Neural cell (in vitro differentiated cells): ENCODE measurements around the gene FGF12.

Experiments used
- EP300 ChIP-seq: fragments of 450-650 bp; conservative IDR thresholded peaks from 2 replicates; pipeline ENCODE4 v1.6.1; 2014; ENCODE audit warnings: antibody characterized with exemption, mild to moderate bottlenecking, moderate library complexity; ENCODE audit not compliant: poor library complexity, severe bottlenecking
- EZH2 ChIP-seq: fragments of 200-600, 300-800 bp; shearing (Covaris generic), sonication (generic); IDR thresholded peaks from 2 replicates; pipeline ENCODE4 v1.6.1; 2014; ENCODE audit warnings: antibody characterized with exemption, low read length, borderline replicate concordance, mild to moderate bottlenecking; ENCODE audit not compliant: insufficient read depth, poor library complexity, severe bottlenecking
- MXI1 ChIP-seq: fragments of 450-650 bp; conservative IDR thresholded peaks from 2 replicates; pipeline ENCODE4 v1.6.1; 2014; ENCODE audit warnings: antibody characterized with exemption, mild to moderate bottlenecking; ENCODE audit not compliant: poor library complexity, severe bottlenecking
- POLR2AphosphoS5 ChIP-seq: IDR thresholded peaks from 2 replicates; pipeline ENCODE4 v1.6.1; 2012
- RAD21 ChIP-seq: fragments of 450-650 bp; conservative IDR thresholded peaks from 2 replicates; pipeline ENCODE4 v1.6.1; 2014; ENCODE audit warnings: antibody characterized with exemption, mild to moderate bottlenecking, moderate library complexity
- SMC3 ChIP-seq: fragments of 450-650 bp; conservative IDR thresholded peaks from 2 replicates; pipeline ENCODE4 v1.6.1; 2014; ENCODE audit warnings: antibody characterized with exemption, mild to moderate bottlenecking, moderate library complexity; ENCODE audit not compliant: poor library complexity
- TAF1 ChIP-seq: IDR thresholded peaks from 2 replicates; pipeline ENCODE4 v1.6.1; 2012; ENCODE audit warnings: low read depth
- TF ChIP-seq, protein P1 (sequence below): fragments of 450-650 bp; IDR thresholded peaks from 2 replicates; pipeline ENCODE4 v1.5.1; 2014; ENCODE audit warnings: antibody characterized with exemption, mild to moderate bottlenecking, moderate library complexity; ENCODE audit not compliant: poor library complexity, severe bottlenecking
- TF ChIP-seq, protein P2 (sequence below): IDR thresholded peaks from 2 replicates; pipeline ENCODE4 v1.6.1; 2012; ENCODE audit warnings: borderline replicate concordance

DNA sequence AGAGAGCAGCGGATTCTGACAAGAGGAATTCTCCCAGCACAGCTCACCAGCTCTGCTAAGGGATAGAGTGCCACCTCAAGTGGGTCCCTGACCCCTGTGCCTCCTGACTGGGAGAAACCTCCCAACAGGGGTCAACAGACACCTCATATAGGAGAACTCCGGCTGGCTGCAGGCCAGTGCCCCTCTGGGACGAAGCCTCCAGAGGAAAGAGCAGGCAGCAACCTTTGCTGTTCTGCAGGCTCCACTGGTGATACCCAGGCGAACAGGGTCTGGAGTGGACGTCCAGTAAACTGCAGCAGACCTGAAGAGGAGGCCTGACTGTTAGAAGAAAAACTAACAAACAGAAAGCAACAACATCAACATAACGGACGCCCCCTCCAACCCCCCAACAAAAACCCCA, 31.3 kb upstream of the FGF12 start:
- TF ChIP-seq TAF1 = no peak
- TF ChIP-seq, protein P1, sequence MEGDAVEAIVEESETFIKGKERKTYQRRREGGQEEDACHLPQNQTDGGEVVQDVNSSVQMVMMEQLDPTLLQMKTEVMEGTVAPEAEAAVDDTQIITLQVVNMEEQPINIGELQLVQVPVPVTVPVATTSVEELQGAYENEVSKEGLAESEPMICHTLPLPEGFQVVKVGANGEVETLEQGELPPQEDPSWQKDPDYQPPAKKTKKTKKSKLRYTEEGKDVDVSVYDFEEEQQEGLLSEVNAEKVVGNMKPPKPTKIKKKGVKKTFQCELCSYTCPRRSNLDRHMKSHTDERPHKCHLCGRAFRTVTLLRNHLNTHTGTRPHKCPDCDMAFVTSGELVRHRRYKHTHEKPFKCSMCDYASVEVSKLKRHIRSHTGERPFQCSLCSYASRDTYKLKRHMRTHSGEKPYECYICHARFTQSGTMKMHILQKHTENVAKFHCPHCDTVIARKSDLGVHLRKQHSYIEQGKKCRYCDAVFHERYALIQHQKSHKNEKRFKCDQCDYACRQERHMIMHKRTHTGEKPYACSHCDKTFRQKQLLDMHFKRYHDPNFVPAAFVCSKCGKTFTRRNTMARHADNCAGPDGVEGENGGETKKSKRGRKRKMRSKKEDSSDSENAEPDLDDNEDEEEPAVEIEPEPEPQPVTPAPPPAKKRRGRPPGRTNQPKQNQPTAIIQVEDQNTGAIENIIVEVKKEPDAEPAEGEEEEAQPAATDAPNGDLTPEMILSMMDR = no peak
- TF ChIP-seq POLR2AphosphoS5 = no peak
- no peak for TF ChIP-seq EZH2
- TF ChIP-seq SMC3 = no peak
- no peak for TF ChIP-seq EP300
- TF ChIP-seq, protein P2, sequence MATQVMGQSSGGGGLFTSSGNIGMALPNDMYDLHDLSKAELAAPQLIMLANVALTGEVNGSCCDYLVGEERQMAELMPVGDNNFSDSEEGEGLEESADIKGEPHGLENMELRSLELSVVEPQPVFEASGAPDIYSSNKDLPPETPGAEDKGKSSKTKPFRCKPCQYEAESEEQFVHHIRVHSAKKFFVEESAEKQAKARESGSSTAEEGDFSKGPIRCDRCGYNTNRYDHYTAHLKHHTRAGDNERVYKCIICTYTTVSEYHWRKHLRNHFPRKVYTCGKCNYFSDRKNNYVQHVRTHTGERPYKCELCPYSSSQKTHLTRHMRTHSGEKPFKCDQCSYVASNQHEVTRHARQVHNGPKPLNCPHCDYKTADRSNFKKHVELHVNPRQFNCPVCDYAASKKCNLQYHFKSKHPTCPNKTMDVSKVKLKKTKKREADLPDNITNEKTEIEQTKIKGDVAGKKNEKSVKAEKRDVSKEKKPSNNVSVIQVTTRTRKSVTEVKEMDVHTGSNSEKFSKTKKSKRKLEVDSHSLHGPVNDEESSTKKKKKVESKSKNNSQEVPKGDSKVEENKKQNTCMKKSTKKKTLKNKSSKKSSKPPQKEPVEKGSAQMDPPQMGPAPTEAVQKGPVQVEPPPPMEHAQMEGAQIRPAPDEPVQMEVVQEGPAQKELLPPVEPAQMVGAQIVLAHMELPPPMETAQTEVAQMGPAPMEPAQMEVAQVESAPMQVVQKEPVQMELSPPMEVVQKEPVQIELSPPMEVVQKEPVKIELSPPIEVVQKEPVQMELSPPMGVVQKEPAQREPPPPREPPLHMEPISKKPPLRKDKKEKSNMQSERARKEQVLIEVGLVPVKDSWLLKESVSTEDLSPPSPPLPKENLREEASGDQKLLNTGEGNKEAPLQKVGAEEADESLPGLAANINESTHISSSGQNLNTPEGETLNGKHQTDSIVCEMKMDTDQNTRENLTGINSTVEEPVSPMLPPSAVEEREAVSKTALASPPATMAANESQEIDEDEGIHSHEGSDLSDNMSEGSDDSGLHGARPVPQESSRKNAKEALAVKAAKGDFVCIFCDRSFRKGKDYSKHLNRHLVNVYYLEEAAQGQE = no peak
- no peak for TF ChIP-seq RAD21
- no peak for TF ChIP-seq MXI1
